CD4-positive, alpha-beta T cell treated with Interleukin-10 for 1 hour (primary cell): ENCODE measurements around the gene GRM2.

Experiments
- DNase-seq: peaks from one replicate; pipeline ENCODE4 v3.0.0-alpha.2; 2020

GRM2 gene

GRCh38 chr3:51680663-51681230 is 26.1 kb upstream of the GRM2 start:
- DNase-seq, result no peak

GRCh38 chr3:51681453-51681852 is 25.4 kb upstream of the GRM2 start:
- DNase-seq, result peak; percentile 63

GRCh38 chr3:51682079-51682478 is 24.8 kb upstream of the GRM2 start:
- peak; percentile 91 for DNase-seq

DNA sequence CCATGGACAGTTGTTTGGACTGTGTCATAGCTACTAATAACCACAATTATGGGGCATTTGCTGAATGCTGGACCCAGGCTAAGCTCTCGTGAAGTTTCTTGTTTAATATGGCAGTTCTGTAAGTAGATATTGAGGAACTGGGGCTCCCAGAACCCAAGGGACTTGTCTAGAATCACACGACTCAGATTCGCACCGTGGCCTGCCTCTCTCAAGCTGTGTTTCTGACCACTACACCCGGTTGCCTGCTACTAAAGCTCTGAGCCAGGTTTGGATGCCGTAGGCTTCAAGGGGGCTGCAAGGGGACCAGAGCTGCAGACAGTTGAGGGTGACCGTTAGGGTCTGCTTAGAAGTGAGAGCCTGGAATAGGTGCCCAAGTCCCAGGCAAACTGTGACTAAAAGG is 24.3 kb upstream of the GRM2 start:
- DNase-seq, result no peak

- no peak for DNase-seq
These were observed 23.3 kb upstream of the GRM2 start for GRCh38 chr3:51683566-51683965.

GRCh38 chr3:51684971-51685751 is 21.7 kb upstream of the GRM2 start:
- peak; percentile 38 for DNase-seq

DNA sequence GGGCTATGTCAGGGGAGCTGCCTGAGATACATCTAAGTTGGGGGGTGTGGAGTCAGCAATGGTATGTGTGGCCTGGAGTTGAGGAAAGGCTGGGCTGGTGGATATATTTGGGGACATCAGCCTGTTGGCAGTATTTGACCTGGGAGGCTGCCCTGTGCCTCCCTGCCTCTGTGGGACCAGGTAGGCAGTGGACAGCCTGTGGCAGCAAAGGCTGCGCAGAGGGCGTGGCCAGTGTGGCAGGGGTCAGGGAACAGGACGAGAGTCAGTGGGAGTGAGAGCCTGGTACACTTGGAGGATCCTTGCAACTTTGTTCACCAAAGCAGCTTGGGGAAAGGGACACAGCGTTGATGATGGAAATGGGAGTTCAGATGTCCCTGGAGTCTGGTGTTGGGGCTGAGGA is 20.8 kb upstream of the GRM2 start:
- DNase-seq, result no peak

DNA sequence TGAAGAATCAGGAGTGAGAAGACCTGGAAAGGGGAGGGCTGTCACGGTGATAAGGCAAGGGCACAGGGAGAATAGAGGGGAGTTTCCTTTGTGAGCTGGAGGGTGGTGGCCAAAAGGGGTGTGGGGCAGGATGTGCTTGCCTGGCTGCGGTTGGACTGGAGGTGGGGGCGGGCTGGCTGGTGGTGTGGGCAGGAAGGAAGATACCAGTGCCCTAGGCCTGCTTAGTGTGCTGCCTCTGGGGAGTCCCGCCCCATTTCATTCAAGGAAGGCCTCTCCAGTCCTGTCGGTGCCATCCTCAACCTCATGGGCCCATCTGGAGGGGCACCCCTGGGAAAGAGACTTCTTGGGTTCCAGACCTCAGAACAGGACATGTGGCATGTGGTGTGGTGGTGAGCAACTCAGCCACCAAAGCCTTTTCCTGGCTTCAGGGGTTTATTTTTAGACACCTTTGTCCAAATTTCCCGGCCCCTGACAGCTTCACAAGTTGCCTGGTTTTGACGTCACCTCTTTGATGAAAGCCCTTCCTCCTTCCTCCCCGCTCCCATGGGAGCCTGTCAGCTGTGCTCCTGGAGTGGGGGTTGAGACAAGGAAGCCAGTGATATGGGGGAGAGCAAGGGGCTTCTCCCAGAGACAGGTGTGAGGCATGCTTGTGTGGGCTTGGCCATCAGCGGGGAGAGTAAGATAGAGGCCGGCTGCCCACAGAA is 20.2 kb upstream of the GRM2 start:
- DNase-seq, result peak; percentile 89

DNA sequence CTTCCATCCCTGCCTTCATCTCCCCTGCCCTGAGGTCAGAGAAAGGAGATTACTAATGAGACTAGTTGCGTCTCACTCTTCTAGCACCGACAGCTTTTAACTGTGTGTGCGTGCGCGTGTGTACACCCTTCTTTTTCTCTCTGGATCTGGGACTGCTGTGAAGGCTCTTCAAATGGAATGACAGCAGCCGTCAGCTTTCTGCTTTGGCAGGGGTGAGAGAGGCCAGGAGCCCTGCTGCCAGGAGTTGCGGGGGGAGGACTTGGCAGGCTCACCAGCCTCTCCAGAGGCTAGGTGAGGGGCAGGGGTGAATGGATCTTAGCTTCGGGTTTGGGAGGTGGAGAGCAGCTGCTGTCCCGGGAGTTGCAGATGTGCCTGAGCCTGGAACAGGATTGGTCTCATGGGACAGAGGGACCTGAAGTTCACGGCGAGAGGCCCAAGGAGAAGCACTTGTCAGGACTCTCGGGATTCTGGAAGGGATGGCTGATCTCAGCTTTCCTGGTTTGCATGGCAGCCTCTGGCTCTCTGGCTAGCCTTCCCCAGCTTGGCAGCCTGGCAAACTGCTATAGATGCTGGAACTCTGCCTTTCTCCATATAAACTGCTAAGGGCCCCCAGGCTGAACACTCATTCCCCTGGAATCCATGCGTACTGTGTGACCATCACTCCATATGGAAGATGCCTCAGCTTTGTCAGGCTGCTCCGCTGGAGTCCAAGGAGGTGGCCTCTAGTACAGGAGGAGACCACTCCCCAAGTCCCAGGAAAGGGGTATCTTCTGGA is 19.2 kb upstream of the GRM2 start:
- no peak for DNase-seq

DNA sequence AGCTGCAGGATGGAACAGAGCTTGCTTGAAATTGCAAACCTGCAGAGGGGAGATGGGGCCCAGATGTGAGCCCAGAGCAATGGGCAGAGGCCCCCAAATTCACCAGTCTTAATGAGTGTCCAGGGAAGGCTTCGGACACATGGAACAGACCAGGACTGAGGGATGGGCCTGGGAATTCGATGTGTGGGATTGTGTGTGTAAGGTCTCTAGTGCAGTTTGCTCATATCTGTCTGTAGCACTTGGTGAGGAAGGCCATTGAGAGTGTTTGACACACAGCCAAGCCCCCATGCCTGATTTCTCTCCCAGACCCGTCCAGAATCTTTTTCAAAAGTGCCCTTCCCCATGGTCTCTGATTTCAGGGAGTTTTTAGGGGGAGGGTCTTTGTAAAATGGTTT is 18.7 kb upstream of the GRM2 start:
- no peak for DNase-seq

GRCh38 chr3:51691021-51691420 is 15.8 kb upstream of the GRM2 start:
- DNase-seq, result no peak

DNA sequence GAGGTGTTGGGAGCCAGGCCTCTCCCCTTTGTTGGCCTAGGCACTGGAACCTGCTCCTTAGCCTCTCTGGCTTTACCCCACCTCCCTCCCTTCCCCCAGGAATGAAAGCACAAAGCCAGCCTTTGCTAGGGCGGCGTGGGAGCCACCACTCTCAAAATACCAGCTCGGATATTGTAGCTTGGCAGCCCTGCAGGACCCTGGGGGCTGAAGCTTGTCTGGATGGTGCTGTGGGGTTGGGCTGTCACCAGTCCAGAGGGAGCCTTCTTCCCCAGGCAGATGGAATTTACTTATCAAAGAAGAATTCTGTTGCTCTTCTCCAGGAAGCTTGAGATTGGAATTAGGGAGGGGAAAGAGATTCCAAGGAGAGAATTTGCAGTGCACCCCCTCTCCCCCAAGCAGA is 14.9 kb upstream of the GRM2 start:
- no peak for DNase-seq

DNA sequence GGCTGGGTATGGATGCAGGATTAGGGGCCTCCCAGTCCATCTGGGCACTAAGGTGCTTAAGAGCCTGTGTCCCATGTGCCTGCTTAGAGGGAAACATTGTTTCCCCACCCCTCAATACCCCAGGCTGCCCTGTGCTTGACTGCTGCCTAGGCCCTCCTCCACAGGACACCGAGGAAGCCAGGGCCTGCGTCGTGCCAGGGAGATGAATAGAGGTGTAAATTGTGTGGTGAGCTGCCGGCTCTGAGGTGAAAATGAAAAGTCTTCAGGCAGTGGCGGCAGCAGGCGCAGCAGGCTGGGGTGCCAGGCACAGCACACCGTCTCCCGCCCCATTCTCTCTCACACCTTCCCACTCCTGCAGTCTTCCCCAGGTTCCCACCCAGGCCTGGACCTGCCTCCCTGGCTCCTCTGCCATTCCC is 13.9 kb upstream of the GRM2 start:
- DNase-seq, result no peak

GRCh38 chr3:51696954-51697353 is 9.9 kb upstream of the GRM2 start:
- no peak for DNase-seq

DNA sequence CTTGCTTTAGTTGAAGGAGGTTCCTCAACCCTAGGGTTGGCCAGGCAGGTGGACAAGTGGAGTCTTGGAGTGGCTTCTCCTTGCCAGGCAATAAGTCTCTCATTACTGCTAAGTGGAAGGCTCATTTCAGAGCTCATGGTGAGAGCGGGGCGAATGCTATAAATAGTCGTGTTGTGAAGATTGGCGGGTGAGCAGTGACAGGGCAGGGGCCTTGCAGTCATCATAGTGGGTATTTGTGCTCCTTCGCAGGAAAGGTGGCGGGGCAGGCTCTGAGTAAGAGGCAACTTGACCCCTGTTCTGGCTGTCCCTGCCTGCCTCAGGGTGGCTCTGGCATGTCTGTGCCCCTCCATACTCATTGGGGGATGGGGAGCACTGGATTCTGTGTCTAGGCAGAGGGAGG is 8.7 kb upstream of the GRM2 start:
- DNase-seq, result no peak

GRCh38 chr3:51700403-51700802 is 6.5 kb upstream of the GRM2 start:
- DNase-seq, result no peak

- no peak for DNase-seq
These were observed 4.7 kb upstream of the GRM2 start for GRCh38 chr3:51702156-51702555.

GRCh38 chr3:51703068-51703760 is 3.7 kb upstream of the GRM2 start:
- no peak for DNase-seq

DNA sequence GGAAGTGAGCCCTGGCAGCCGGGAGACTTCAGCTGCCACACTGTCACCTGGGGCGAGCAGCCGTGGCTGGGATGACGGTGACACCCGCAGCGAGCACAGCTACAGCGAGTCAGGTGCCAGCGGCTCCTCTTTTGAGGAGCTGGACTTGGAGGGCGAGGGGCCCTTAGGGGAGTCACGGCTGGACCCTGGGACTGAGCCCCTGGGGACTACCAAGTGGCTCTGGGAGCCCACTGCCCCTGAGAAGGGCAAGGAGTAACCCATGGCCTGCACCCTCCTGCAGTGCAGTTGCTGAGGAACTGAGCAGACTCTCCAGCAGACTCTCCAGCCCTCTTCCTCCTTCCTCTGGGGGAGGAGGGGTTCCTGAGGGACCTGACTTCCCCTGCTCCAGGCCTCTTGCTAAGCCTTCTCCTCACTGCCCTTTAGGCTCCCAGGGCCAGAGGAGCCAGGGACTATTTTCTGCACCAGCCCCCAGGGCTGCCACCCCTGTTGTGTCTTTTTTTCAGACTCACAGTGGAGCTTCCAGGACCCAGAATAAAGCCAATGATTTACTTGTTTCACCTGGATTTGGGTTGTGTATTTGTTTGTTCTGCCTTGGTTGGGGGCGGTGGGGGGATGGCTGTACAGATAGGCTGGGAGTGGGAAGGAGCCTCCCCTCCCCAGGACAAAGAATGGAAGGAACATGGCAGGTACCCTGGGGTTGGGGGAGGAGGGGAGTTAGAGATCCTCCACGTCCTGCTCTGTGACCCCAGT is 2.9 kb upstream of the GRM2 start:
- no peak for DNase-seq

- DNase-seq, result no peak
These were observed 2.3 kb upstream of the GRM2 start for GRCh38 chr3:51704511-51704950.

GRCh38 chr3:51705276-51706020 is 1.4 kb upstream of the GRM2 start:
- no peak for DNase-seq
